Epithelial cell of esophagus (primary cell): ENCODE data around the gene SERAC1.

Experiments used
- DNase-seq: peaks from one replicate; pipeline ENCODE4 v3.0.0; 2010; ENCODE audit warnings: low read depth
- H3K4me3 ChIP-seq: 2 replicates; pipeline ENCODE4 v1.5.1; 2011; ENCODE audit warnings: mild to moderate bottlenecking, low read length, control low read depth
- TF ChIP-seq, protein P1 (sequence below): IDR thresholded peaks from 2 replicates; pipeline ENCODE4 v1.5.1; 2011; ENCODE audit warnings: low read depth, mild to moderate bottlenecking, low read length, control low read depth, inconsistent platforms; ENCODE audit not compliant: insufficient read depth; ENCODE audit errors: missing control alignments

The SERAC1 gene

DNA sequence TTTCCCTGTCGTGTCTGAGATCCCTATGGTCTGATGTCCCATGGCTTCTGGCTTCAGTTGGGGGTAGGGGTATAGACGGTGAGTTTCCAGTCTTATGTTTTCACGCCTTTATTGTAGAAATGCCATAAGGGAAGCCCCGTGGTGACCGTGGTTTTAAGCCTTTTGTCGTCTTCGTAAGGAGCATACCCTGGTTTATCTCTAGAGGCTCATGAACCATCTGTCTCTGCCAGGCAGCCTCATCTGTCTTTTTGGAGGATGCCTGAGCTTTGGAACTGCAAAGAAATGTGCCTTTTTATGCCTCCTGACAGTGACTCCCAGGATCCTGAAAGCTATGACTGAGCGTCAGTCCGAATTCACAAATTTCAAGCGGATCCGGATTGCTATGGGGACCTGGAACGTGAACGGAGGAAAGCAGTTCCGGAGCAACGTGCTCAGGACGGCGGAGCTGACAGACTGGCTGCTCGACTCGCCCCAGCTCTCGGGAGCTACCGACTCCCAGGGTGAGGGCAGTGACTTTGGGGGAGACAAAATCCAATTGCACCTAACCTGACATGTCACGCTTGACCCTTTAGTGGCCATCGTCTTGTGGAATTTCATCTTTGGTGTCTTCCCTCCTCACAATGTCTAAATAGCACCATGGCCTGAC lies 101.8 kb downstream of the SERAC1 start:
- H3K4me3 ChIP-seq, result no peak overlapping the region

DNA sequence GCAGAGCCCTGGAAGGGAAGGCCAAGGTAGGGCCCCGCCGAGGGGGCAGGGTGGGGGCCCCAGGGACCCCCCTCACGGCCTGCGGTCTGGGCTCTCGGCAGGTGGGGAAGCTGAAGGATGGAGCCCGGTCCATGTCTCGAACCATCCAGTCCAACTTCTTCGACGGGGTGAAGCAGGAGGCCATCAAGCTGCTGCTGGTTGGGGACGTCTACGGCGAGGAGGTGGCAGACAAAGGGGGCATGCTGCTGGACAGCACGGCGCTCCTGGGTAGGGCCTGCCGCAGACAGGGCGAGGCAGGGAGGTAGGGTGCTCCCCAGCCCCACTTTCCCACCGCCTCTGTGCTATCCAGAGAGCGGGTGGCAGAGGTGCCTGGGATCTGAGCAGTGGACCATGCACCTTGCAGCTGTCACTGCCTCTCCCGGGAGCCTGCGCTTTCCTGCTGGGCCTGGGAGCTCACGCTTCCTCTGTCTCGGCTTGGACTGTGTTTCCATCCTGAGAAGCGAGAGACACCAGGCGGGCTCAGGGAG lies 103.3 kb downstream of the SERAC1 start:
- no peak overlapping the region for H3K4me3 ChIP-seq
- DNase-seq, result no peak
- TF ChIP-seq, protein P1, sequence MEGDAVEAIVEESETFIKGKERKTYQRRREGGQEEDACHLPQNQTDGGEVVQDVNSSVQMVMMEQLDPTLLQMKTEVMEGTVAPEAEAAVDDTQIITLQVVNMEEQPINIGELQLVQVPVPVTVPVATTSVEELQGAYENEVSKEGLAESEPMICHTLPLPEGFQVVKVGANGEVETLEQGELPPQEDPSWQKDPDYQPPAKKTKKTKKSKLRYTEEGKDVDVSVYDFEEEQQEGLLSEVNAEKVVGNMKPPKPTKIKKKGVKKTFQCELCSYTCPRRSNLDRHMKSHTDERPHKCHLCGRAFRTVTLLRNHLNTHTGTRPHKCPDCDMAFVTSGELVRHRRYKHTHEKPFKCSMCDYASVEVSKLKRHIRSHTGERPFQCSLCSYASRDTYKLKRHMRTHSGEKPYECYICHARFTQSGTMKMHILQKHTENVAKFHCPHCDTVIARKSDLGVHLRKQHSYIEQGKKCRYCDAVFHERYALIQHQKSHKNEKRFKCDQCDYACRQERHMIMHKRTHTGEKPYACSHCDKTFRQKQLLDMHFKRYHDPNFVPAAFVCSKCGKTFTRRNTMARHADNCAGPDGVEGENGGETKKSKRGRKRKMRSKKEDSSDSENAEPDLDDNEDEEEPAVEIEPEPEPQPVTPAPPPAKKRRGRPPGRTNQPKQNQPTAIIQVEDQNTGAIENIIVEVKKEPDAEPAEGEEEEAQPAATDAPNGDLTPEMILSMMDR, result no peak

More for the DNA sequence above, 101.8 kb downstream of the SERAC1 start:
- TF ChIP-seq, protein P1, result no peak
- no peak for DNase-seq

DNA sequence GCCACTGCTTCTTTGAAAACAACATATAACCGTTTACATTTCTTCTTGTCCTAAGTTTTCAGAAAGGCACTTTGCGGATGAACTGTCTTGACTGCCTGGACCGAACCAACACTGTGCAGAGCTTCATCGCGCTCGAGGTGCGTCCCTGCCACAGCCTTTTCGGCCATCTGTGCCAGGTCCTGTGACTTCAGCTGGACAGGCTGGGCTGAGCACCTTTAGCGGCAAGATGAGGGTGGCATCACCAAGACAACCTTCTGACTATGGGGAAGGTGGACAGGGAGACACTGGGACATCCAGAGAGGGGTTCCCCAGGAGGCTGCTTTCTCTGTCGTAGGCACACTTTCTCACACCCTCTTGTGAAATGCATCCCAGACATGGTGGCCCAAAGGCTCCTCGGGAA lies 104.3 kb downstream of the SERAC1 start:
- TF ChIP-seq, protein P1, result no peak
- DNase-seq, result no peak

DNA sequence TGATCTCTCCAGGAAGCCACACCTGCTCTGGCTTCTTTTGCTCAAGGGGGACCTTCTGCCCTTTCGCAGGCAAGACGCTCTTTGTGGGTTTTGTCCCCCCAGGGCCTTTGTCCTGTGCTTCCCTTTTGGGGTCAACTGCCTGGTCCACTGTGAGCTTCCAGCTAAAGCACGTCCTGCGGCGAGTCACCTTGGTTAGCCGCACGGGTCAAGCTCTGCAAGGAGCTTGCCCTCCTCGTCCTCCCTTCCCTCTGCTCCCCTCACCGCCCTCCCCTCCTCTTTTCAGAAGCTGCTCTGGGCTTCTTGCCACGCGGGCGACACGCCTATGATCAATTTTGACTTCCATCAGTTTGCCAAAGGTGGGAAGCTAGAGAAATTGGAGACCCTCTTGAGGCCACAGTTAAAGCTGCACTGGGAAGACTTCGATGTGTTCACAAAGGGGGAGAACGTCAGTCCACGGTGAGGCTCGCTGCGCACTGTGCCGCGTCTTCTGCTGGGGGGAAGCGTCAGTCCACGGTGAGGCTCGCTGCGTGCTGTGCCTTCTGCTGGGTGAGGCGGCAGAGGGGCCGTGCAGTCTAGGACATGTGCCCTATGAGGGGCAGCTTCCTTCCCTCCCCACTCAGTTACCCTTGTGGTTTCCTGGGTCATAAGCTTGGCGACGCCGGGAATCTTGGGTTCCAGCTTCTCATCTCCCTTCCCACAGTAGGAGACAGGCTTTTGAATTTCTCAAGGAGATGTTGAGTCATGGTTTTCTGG lies 106.2 kb downstream of the SERAC1 start:
- H3K4me3 ChIP-seq, result no peak overlapping the region
- TF ChIP-seq, protein P1, result no peak
- no peak for DNase-seq

More for the DNA sequence above, 104.3 kb downstream of the SERAC1 start:
- no peak overlapping the region for H3K4me3 ChIP-seq

DNA sequence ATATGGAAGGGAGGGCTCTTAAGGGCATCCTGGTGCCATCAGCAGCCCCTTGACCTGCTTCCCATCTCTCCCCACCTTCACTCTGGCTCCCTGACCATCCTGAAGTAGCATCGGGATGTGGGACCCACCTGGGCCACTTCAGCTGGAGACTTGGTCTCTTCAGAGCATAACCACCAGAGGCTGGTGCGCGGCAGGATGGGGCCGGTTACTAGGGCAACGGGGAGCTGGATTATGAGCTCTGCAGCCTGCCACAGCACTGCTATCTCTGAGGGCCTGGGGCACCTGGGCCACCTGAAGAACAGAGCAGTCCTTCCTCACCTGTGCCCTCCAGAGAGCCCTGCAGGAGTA lies 106.7 kb downstream of the SERAC1 start:
- TF ChIP-seq, protein P1, result no peak
- no peak overlapping the region for H3K4me3 ChIP-seq
- no peak for DNase-seq

DNA sequence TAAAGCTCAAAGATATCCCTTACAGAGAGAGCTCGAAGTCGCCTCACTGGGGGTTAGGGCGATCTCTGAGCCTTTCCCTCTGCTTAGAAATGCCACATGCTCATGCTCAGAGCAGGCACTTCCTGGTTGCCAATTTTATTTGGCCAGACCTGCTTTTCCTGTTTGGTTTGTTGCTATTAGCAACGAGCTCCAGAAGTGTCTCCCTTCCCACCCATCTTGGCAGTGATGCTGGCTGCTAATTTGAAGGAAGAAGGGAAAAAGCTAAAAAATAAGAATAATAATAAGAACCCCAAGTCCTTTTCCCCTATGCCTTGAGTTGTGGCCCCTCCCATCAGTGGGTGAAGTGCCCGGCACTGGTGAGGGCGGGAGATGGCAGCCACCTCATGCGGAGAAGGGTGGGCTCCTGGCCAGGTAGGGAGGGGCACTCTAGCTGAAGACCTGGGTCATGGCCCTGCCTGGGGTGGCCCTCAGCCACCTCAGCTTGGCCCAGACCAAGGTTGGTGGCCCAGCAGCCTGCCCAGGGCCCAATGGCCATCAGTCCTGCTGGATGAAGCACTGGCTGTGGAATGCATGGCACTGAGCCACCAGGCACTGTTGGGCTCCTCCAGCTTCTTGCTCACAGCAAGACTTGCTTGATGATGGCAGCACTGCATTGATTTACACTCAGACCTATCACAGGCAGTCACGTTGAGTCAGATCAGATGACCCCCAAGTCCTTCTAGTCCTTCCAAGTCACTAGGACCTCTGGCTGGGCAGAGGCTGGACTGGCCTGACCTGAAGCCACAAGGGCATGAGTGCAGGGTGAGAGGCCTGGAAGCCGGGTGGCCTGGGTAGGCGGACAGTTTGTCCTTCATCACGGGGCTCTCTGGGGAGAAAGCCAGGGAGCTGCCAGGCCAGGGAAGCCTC lies 107.4 kb downstream of the SERAC1 start:
- peak; percentile 93 for DNase-seq
- TF ChIP-seq, protein P1, result no peak
- H3K4me3 ChIP-seq, result no peak overlapping the region
